ENCODE results near the gene ZCCHC14.

The ZCCHC14 gene

GRCh38 chr16:87360862-87361610 lies 131.8 kb downstream of the ZCCHC14 start:
- no peak for DNase-seq (ENCODE audit: low spot score)

GRCh38 chr16:87359121-87359520 lies 133.7 kb downstream of the ZCCHC14 start:
- no peak for DNase-seq (ENCODE audit: low spot score)

- no peak for DNase-seq (ENCODE audit: low spot score)
These were observed 134.1 kb downstream of the ZCCHC14 start for GRCh38 chr16:87358696-87359095.

- DNase-seq (ENCODE audit: low spot score) = no peak
These were observed 134.6 kb downstream of the ZCCHC14 start for GRCh38 chr16:87358250-87358649.

GRCh38 chr16:87356491-87356853 lies 136.4 kb downstream of the ZCCHC14 start:
- DNase-seq (ENCODE audit: low spot score) = no peak

Data from hematopoietic multipotent progenitor cell treated with erythropoietin and hydrocortisone succinate and interleukin-3 and kit ligand, for 17 days (in vitro differentiated cells).